Liver (tissue), 9 donors: ENCODE measurements around the gene CACNA1H. TPM values are rescaled to one million over a fixed set of nuclear protein-coding genes. Genes with fewer than 3 reads are reported as not detected.
"Not testable (repeated sequence)": the region's sequence is repeated elsewhere in the genome, so short reads cannot be mapped to it uniquely, and the experiment has no call there.

Experiments
- DNase-seq: peaks from one replicate; pipeline ENCODE4 v3.0.0-alpha.2; 2017; ENCODE audit warnings: low spot score
- H3K27ac ChIP-seq, 2 donors: one replicate each; pipeline ENCODE4 v1.7.0; 2013; ENCODE audit warnings: inconsistent platforms in 2 of 2, low read length in 2 of 2, control low read depth in 1 of 2, low read depth in 1 of 2, mild to moderate bottlenecking in 1 of 2
- H3K27me3 ChIP-seq, 4 donors: one replicate each; pipeline versions ENCODE4 v1.6.1 to v1.7.0; 2013; ENCODE audit warnings: low read length in 3 of 4, inconsistent platforms in 1 of 4, mild to moderate bottlenecking in 1 of 4, moderate library complexity in 1 of 4; ENCODE audit not compliant: control insufficient read depth in 4 of 4, insufficient read depth in 4 of 4
- H3K36me3 ChIP-seq, 4 donors: one replicate each; pipeline versions ENCODE4 v1.6.1 to v1.7.0; 2013; ENCODE audit warnings: low read length in 3 of 4, mild to moderate bottlenecking in 3 of 4, low read depth in 1 of 4, moderate library complexity in 1 of 4; ENCODE audit not compliant: control insufficient read depth in 4 of 4, insufficient read depth in 3 of 4
- H3K4me1 ChIP-seq, 4 donors: one replicate each; pipeline versions ENCODE4 v1.6.1 to v1.7.0; 2013; ENCODE audit warnings: low read length in 3 of 4, mild to moderate bottlenecking in 3 of 4, moderate library complexity in 1 of 4; ENCODE audit not compliant: control insufficient read depth in 4 of 4, insufficient read depth in 4 of 4
- H3K4me3 ChIP-seq, 3 donors: one replicate each; pipeline versions ENCODE4 v1.6.1 to v1.7.0; 2013; ENCODE audit warnings: low read length in 3 of 3, control low read depth in 1 of 3, low read depth in 1 of 3, mild to moderate bottlenecking in 1 of 3
- H3K9ac ChIP-seq, 2 donors: one replicate each; pipeline ENCODE4 v1.7.0; 2013; ENCODE audit warnings: low read length in 2 of 2, mild to moderate bottlenecking in 2 of 2, moderate library complexity in 2 of 2, control low read depth in 1 of 2, low read depth in 1 of 2
- H3K9me3 ChIP-seq, 4 donors: one replicate each; pipeline versions ENCODE4 v1.6.1 to v1.7.0; 2013; ENCODE audit warnings: low read length in 3 of 4; ENCODE audit not compliant: control insufficient read depth in 4 of 4
- ATF3 ChIP-seq: IDR thresholded peaks from 2 replicates; pipeline ENCODE4 v1.6.1; 2016; ENCODE audit warnings: antibody characterized with exemption
- CTCF ChIP-seq: fragments of 150-350 bp; IDR thresholded peaks from 2 replicates; pipeline ENCODE4 v1.5.1; 2017; ENCODE audit warnings: improper control_type of control experiment, low read depth, low read length; ENCODE audit not compliant: missing input control
- EGR1 ChIP-seq, 2 donors: IDR thresholded peaks; 2 replicates each; pipeline ENCODE4 v1.6.1; 2016 to 2018; ENCODE audit warnings: antibody characterized with exemption in 2 of 2, low read depth in 2 of 2
- FOXA1 ChIP-seq: IDR thresholded peaks from 2 replicates; pipeline ENCODE4 v1.6.1; 2016; ENCODE audit warnings: antibody characterized with exemption
- FOXA2 ChIP-seq: IDR thresholded peaks from 2 replicates; pipeline ENCODE4 v1.6.1; 2016; ENCODE audit warnings: antibody characterized with exemption
- GABPA ChIP-seq, 2 donors: IDR thresholded peaks in 1 of 2; conservative IDR thresholded peaks in 1 of 2; 2 replicates each; pipeline ENCODE4 v1.6.1; 2016; ENCODE audit warnings: antibody characterized with exemption in 2 of 2, mild to moderate bottlenecking in 1 of 2, moderate library complexity in 1 of 2
- HNF4A ChIP-seq, 2 donors: conservative IDR thresholded peaks; 2 replicates each; pipeline ENCODE4 v1.6.1; 2016; ENCODE audit warnings: antibody characterized with exemption in 2 of 2, mild to moderate bottlenecking in 2 of 2
- HNF4G ChIP-seq: IDR thresholded peaks from 2 replicates; pipeline ENCODE4 v1.6.1; 2016; ENCODE audit warnings: antibody characterized with exemption
- JUND ChIP-seq, 2 donors: IDR thresholded peaks; 2 replicates each; pipeline ENCODE4 v1.6.1; 2016; ENCODE audit warnings: antibody characterized with exemption in 2 of 2
- MAX ChIP-seq: IDR thresholded peaks from 2 replicates; pipeline ENCODE4 v1.6.1; 2016; ENCODE audit warnings: antibody characterized with exemption
- NR2F2 ChIP-seq: IDR thresholded peaks from 2 replicates; pipeline ENCODE4 v1.6.1; 2016; ENCODE audit warnings: antibody characterized with exemption
- RAD21 ChIP-seq, 2 donors: IDR thresholded peaks; 2 replicates each; pipeline ENCODE4 v1.6.1; 2016; ENCODE audit warnings: antibody characterized with exemption in 2 of 2, mild to moderate bottlenecking in 2 of 2
- REST ChIP-seq: IDR thresholded peaks from 2 replicates; pipeline ENCODE4 v1.6.1; 2016; ENCODE audit warnings: antibody characterized with exemption, mild to moderate bottlenecking
- RXRA ChIP-seq, 2 donors: IDR thresholded peaks; 2 replicates each; pipeline ENCODE4 v1.6.1; 2017 to 2018; ENCODE audit warnings: antibody characterized with exemption in 2 of 2, mild to moderate bottlenecking in 1 of 2
- SP1 ChIP-seq: IDR thresholded peaks from 2 replicates; pipeline ENCODE4 v1.6.1; 2018; ENCODE audit warnings: antibody characterized with exemption, mild to moderate bottlenecking
- TAF1 ChIP-seq: conservative IDR thresholded peaks from 2 replicates; pipeline ENCODE4 v1.6.1; 2016; ENCODE audit warnings: antibody characterized with exemption, mild to moderate bottlenecking
- YY1 ChIP-seq: IDR thresholded peaks from 2 replicates; pipeline ENCODE4 v1.6.1; 2016; ENCODE audit warnings: antibody characterized with exemption, mild to moderate bottlenecking
- ZBTB33 ChIP-seq: IDR thresholded peaks from 2 replicates; pipeline ENCODE4 v1.6.1; 2016; ENCODE audit warnings: antibody characterized with exemption
- WGBS: extraction: QIAGEN DNeasy Blood & Tissue Kit; methylation state at CpG from one replicate; pipeline ENCODE4 v1.1.7; 2013; 5-methylcytosine and 5-hydroxymethylcytosine counted together
- polyA plus RNA-seq, 2 donors: library from polyadenylated mRNA; stranded (reverse) in 1 of 2; unstranded in 1 of 2; fragments of 200-250 nt in 1 of 2; fragments of >200 nt in 1 of 2; fragmentation: Nextera tagmentation in 1 of 2; extraction: Ambion mirVana in 1 of 2; gene quantifications; one replicate each; pipeline versions ENCODE4 v1.2.1 to v1.2.3, GENCODE V29; 2013 to 2015
- total RNA-seq, 2 donors: library from RNA; depleted of rRNA; stranded (reverse); fragments of >200 nt; gene quantifications; one replicate each; pipeline ENCODE4 v1.2.3, GENCODE V29; 2014
- donor health status: healthy.
- donor health status: healthy.
- donor health status: healthy.
- donor health status: healthy.
- donor health status: healthy.

CACNA1H gene
- total and polyA plus RNA-seq, 4 donors: 0.21 to 8.5 (median 6.1) TPM

- H3K4me3 ChIP-seq: no peak overlapping the region
These were observed 92.6 kb downstream of the CACNA1H start for GRCh38 chr16:1245452-1246020.

GRCh38 chr16:1247903-1248537 is 95.1 kb downstream of the CACNA1H start:
- H3K9ac ChIP-seq, H3K27me3 ChIP-seq, DNase-seq, H3K4me1 ChIP-seq, H3K9me3 ChIP-seq, H3K4me3 ChIP-seq, H3K36me3 ChIP-seq, H3K27ac ChIP-seq: not testable (repeated sequence)
- 86% methylated on average over 13 of the region's 14 CpGs for WGBS

More at GRCh38 chr16:1245452-1246020, 92.6 kb downstream of the CACNA1H start:
- H3K27me3 ChIP-seq: no peaks in the 10 kb centered on the region
- DNase-seq: no peak
- H3K36me3 ChIP-seq: no peaks in the 10 kb centered on the region
- 60% methylated on average over 22 of the region's 22 CpGs for WGBS
- TF ChIP-seq TAF1: no peak
- no peak for TF ChIP-seq FOXA1
- TF ChIP-seq SP1: no peak
- no peak for TF ChIP-seq CTCF
- TF ChIP-seq HNF4G: no peak
- TF ChIP-seq ATF3: no peak
- TF ChIP-seq FOXA2: no peak
- TF ChIP-seq RXRA (IDR thresholded peaks at IDR 0.05): no peak
- TF ChIP-seq EGR1 (IDR thresholded peaks at IDR 0.05; ENCODE audit: low read depth in 2 of 2): no peak
- no peak for TF ChIP-seq NR2F2
- TF ChIP-seq REST: no peak
- TF ChIP-seq YY1: no peak
- TF ChIP-seq GABPA (IDR thresholded peaks at IDR 0.05 in 1 of 2, conservative IDR thresholded peaks at IDR 0.05 in 1 of 2): no peak
- TF ChIP-seq HNF4A (conservative IDR thresholded peaks at IDR 0.05): no peak
- no peak for TF ChIP-seq MAX
- no peak for TF ChIP-seq JUND (IDR thresholded peaks at IDR 0.05)
- TF ChIP-seq RAD21 (IDR thresholded peaks at IDR 0.05): no peak
- no peak for TF ChIP-seq ZBTB33
- no peak overlapping the region for H3K27ac ChIP-seq
- no peak overlapping the region for H3K9ac ChIP-seq
- H3K9me3 ChIP-seq: no peaks in the 10 kb centered on the region
- no peaks in the 10 kb centered on the region for H3K4me1 ChIP-seq

GRCh38 chr16:1249031-1249755 is 96.3 kb downstream of the CACNA1H start:
- not testable (repeated sequence) for H3K4me3 ChIP-seq, H3K36me3 ChIP-seq, H3K4me1 ChIP-seq, H3K27ac ChIP-seq, H3K27me3 ChIP-seq, H3K9me3 ChIP-seq, H3K9ac ChIP-seq, DNase-seq
- 77% methylated on average over 6 of the region's 43 CpGs for WGBS
